Activated CD4-positive, alpha-beta T cell treated with anti-CD3 and anti-CD28 coated beads for 4 hours (primary cell): Measurements from ENCODE around the gene TMEM151A.

Experiments used
- DNase-seq, 2 donors: peaks; one replicate each; pipeline ENCODE4 v3.0.0-alpha.2; 2020

The TMEM151A gene

DNA sequence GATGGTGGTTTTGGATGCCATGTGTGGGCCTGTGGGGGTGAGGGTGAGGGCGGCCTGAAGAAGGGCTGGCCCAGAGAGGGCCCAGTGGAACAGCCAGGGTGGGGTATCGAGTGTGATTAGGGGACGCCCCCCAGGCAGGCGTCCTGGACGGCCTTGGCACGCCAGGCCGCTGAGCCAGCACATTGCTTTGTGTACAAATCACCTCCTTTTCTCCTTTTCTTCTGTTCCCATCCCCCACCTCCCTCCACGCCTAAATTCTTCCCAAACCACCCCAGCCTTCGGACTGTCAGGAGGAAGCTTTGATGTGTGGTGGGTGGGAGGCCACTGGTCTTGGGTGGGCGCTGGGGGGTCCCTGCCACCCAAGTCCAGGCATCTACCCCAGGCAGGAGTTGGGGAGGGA, 33.0 kb downstream of the TMEM151A start:
- no peak for DNase-seq

GRCh38 chr11:66325263-66325671, 33.6 kb downstream of the TMEM151A start:
- DNase-seq = no peak

DNA sequence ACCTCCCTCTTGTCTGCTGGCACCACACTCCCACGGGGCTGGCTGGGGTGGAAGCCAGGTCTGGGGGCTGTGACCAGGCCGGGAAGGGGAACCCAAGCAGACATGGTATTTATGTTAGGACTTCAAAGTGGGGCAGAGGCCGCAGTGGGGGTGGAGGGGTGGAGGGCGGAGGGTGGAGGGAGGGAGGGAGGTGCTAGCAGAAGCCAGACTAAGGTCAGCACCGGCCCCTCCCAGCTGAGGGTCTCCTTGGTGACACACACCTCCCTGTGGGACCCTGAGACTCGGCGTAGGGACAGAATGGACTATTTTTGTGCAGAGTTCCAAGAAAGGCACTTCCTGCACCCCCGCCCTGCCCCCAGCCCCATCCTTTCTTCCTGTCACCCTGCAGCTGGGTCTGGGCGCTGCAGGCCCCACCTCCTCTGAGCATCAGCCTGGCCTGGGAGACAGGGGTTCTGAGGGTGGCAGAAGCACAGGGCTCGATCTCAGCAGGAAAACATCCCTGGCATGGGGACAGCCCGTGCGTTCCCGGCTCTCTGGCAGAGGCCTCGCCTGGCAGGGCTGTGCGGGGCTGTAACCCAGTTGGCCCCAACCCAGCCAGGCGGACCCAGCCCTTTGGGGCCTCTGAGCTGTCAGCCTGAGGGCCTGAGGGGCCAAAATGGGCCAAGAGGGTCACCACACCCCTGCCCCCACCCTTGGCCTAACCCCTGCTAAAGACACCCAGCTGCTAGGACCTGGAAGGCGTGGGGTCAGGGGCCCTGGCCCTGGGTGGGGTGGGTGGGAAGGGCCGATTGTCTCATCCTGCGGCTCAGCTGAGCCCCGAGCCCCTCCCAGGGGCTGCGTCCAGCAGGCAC, 34.8 kb downstream of the TMEM151A start:
- DNase-seq = no peak

DNA sequence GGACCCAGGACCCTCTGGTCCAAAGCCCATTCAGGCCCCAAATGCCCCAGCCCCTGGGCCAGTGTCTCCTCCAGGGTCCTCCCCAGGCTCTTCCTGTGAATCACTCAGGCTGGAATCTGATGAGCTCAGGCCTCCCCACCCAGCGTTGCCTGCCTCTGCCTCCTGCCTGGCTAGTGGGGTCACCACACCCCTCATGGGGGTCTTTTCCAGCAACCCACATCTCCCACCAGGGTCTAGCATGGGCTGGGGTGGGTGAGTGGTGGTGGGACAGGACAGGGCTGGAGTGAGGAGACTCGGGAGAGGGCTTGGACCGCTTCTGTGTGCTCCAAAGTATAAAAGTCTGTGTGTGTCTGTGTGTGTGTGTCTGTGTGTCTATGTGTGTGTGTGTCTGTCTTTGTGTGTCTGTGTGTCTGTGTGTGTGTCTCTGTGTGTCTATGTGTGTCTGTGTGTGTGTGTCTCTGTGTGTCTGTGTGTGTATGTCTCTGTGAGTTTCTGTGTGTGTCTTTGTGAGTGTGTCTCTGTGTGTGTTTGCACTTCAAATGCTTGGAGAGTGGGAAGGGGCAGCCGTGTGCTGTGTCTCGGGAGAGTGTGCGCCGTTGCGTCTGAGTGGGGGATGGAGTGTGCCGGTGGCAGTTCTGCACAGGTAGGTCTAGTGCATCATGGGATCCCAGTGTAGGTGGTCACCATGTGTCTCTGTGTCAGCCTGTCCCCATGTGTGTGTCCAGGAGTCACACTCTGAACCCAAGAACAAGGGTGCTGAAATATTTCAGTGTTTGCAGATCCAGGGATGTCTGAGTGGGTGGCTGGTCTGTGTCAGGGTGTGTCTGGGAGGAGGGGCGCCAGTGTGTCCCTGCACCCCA, 35.7 kb downstream of the TMEM151A start:
- no peak for DNase-seq

DNA sequence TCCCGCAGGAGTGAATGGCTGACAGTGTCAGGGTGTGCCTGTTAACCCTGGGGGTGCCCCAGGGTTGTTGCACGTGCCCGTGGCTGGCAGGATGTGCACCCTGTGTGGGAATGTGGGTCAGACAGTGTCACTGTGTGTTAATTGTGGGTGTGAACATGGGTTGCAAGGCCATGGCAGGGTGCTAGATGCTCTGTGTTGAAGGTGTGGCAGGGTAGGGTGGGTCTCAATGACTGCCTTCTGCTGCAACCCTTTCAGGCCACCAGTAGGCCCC, 36.3 kb downstream of the TMEM151A start:
- DNase-seq = no peak

- peak; percentile 73 to 77 for DNase-seq
These were observed 36.8 kb downstream of the TMEM151A start for GRCh38 chr11:66328302-66329144.

- DNase-seq = no peak
These were observed 37.5 kb downstream of the TMEM151A start for GRCh38 chr11:66329165-66329673.

DNA sequence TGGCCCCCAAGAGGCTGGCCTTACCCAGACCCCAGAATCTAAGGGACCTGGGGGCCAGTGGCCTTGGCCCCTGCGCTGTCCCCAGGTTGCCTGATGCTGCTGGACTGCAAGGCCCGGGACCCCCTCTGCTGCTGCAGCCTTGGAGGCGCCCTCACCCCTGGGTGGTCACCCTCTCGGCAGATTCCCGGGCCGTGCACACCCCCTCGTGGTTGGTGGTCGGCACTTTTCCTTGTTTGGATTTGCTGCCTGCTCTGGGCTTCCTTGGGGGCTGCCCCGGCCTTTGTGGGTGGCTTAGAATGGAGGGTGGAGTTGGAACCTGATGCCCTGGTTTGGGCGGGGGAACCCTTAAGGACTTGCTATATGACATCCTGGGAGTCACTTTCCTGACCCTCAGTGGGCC, 39.2 kb downstream of the TMEM151A start:
- no peak for DNase-seq

DNA sequence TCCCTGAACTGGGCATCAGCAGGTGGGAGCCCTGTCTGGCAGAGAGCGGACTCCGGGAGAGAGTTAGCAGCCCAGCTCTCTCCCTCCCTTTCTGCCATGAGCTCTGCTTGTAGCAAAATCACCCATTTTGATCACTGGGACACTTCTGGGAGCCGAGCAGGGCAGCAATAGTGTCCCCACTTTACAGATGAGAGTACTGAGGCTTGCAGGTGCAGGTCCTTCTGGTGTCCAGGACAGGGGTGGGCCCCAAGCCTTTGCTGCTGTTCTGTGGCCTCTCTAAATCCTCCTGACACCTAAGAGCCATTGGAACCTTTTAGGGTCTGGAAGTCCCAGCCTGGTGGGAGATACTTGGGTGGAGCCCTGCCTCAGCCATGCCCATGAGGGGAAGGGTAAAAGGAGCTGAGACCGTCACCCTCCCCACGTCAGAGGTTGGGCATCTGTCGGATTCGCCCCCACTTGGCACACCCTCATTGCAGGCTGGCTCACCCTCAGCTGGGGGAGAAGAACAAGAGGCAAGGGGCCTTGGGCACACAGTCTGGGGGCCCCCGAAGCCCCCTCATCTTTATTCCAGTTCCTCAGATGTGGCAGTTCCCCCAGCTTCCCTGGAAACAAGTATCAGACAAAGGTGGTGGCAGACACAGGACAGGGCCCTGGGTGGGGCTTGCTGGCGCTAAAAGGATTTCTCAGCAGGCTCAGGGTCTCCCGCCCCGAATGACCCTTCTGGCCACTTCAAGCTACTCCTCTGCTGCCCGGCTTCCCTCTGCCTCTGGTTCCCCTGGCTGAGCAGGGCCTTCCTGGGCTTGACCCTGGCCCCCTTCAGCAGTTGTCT, 40.1 kb downstream of the TMEM151A start:
- DNase-seq = no peak

DNA sequence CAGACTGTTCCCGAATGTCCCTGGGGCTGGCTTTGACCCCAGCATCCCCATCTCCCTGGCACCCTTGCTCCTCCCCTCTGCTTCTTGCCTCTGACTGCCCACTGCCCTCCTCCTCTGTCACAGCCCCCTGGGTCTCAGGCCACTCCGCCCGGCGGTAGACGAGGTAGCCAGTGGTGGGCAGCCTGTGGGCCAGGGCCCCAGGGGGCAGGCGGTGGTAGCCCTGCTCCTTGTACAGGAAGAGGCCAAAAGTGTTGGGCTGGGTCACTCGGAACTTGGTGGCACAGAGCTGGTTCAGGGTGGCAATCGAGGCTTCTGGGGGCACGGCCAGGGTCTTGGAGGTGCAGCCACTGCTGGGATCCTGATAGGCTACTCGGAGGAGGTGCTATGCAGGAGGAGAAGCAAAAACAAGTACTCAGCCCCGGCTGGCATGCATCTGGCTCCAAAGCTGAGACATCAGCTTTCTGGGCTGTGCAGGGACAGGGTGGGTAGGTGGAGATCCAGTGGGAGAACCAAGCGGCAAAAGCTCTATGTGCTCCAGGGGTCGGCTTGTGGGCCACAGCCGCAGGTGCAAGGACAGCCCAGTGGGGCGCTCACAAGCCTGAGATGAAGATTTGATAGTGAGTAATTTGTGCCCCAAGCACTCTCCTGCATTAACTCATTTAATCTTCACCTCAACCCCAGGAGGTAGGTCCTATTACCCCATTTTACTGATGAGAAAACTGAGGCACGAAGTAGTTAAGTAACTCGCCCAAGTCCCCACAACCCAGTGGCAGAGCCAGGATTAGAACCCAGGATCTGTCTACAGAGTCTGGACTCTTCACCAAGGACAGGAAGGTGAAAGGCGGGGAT, 40.9 kb downstream of the TMEM151A start:
- DNase-seq = no peak

DNA sequence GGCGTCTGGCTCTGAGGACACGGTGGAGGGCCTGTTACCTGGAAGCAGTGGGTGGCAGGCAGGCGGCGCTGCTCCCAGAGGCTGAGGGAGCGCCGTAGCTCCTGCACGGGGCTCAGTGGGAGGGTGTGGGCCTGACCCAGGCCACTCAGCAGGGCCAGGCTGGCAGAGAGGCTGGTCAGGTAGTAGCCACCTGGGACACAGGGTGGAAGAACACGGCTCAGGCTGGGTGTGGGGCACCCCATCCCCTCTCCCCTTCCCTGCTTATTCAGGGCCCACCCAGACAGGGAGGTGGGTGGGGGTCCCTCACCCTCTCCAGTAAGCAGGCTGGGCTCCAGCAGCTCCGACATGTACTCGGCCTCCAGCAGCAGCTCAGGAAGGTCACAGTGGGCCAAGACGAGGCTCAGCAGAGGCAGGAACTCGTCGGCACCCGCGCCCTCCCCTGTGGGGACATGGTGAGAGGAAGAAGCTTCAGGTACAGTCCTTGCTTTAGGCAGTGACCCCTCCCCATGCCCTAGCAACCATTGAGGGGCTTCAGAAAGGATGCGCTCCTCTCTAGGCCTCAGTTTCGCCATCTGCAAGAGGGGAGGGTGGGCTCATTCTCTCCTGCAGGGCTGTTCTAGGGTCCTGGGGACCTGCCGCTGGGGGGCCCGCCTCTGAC, 41.7 kb downstream of the TMEM151A start:
- no peak for DNase-seq

GRCh38 chr11:66333896-66334604, 42.4 kb downstream of the TMEM151A start:
- no peak for DNase-seq

GRCh38 chr11:66334605-66335442, 43.1 kb downstream of the TMEM151A start:
- no peak for DNase-seq

DNA sequence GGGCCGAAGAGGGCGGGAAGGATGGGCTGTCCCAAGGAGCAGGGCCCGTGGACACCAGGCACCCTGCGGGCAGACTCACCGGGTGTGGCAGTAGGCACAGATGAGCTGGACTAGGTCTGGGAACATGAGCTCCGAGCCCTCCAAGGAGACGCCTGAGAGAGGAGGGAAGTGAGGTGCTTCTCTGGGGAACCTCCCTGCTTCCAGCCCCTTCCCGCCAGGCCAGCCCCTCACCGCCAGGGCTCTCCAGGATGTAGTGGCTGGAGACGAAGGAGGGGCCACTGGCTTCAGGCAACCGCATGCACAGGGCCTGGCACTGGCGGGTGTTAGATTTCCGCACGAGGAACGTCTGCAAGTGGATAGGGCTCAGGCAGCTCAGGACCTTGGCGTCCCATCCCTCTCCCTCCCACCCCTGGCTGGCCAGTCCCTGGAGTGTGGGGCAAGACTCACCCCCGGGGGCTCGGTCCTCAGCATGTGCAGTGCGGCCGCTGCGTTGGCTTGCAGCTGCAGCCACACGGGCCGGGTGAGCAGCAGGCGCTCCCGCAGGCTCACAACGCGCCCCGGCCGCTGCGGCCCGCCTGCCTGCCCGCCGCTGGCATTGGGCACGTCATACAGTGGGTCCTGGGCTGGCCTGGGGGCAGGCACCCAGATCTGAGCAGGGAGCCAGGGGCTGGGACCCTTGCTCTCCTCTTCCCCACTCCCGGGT, 44.0 kb downstream of the TMEM151A start:
- DNase-seq = no peak

GRCh38 chr11:66336234-66337102, 44.8 kb downstream of the TMEM151A start, which contains the start of gene RIN1:
RIN1 (minus strand) TSS chr11:66336434; CDS start chr11:66336402, 32 bp downstream.
- DNase-seq = peak in 1 of 2 donors; percentile 57

DNA sequence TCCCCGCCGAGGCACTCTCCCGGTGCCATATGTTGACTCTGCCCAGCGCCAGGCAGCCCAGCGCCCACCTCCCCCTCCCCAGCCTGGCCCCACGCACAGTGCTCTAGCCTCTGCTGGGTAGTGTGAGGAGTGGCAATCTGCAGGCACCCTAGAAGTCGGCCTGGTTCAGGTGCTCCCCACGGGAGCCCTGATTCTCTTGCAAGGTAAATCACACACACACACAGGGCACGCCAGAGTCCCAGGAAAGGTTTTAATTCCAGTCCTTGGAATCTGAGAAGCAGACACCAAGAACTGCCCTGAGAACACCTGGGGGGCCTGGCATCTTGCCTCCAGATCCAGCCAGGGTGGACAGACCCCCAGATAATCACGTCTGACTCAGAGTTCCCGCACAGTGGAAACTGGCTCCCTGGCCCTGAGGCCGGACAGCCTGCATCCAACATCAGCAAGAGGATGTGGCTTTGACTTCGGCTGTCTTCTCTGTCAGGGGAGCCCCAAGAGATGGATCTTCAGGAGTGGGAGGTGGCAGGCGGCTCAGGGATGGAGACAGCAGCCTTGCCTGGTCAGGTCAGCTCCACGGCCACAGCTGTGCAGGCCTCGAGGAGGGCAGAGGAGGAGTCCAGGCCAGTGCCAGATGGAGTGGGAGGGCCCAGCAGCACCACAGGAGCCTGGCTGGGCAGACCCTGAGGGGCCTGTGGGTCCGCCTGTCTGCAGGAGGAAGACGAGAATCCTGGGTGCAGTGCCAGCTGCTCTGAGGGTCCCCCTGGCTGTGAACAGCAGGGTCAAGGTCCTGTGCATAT, 45.6 kb downstream of the TMEM151A start:
- no peak for DNase-seq
